Stimulated activated CD8-positive, alpha-beta memory T cell treated with anti-CD3 and anti-CD28 coated beads, Interleukin-4, amount 100 ng/mL, for 4 hours (primary cell): ENCODE results near the gene CLCF1.

Experiments used
- DNase-seq, 2 donors: peaks; one replicate each; pipeline ENCODE4 v3.0.0-alpha.2; 2020; ENCODE audit warnings: low read depth in 2 of 2, low spot score in 1 of 2

CLCF1 gene

GRCh38 chr11:67376063-67376820 is 2.8 kb upstream of the CLCF1 start:
- DNase-seq: no peak

GRCh38 chr11:67375320-67376055 is 2.1 kb upstream of the CLCF1 start:
- no peak for DNase-seq

- DNase-seq: no peak
Observed at GRCh38 chr11:67374571-67375281, 1.3 kb upstream of the CLCF1 start.

GRCh38 chr11:67373648-67374570 is 511 bp upstream of the CLCF1 start:
- DNase-seq: peak; percentile 40 to 75

GRCh38 chr11:67372321-67372992 is 941 bp downstream of the CLCF1 start:
- no peak for DNase-seq

GRCh38 chr11:67371911-67372320 is 1.5 kb downstream of the CLCF1 start:
- no peak for DNase-seq

GRCh38 chr11:67371189-67371910 is 2.0 kb downstream of the CLCF1 start:
- no peak for DNase-seq

- no peak for DNase-seq
Observed at GRCh38 chr11:67370351-67371076, 2.9 kb downstream of the CLCF1 start.

GRCh38 chr11:67369801-67370284 is 3.6 kb downstream of the CLCF1 start:
- no peak for DNase-seq

GRCh38 chr11:67369275-67369674 is 4.1 kb downstream of the CLCF1 start:
- DNase-seq: no peak

GRCh38 chr11:67368621-67369020 is 4.8 kb downstream of the CLCF1 start:
- no peak for DNase-seq

- no peak for DNase-seq
Observed at GRCh38 chr11:67367761-67368227, 5.6 kb downstream of the CLCF1 start.

- no peak for DNase-seq
Observed at GRCh38 chr11:67366961-67367760, 6.2 kb downstream of the CLCF1 start.

- no peak for DNase-seq
Observed at GRCh38 chr11:67366546-67366945, 6.9 kb downstream of the CLCF1 start.

- DNase-seq: no peak
Observed at GRCh38 chr11:67365736-67366444, 7.5 kb downstream of the CLCF1 start.

- DNase-seq: no peak
Observed at GRCh38 chr11:67364783-67365722, 8.3 kb downstream of the CLCF1 start.
